Ectodermal cell (in vitro differentiated cells): ENCODE results near the gene STX4.

Source experiments
- H3K27ac ChIP-seq: 2 replicates; pipeline ENCODE4 v1.7.0; 2013; ENCODE audit warnings: mild to moderate bottlenecking, low read depth, low read length; ENCODE audit not compliant: insufficient read depth, poor library complexity, severe bottlenecking
- H3K27me3 ChIP-seq: 2 replicates; pipeline ENCODE4 v1.7.0; 2013; ENCODE audit warnings: mild to moderate bottlenecking, low read length; ENCODE audit not compliant: insufficient read depth, control insufficient read depth, poor library complexity, severe bottlenecking
- H3K36me3 ChIP-seq: one replicate; pipeline ENCODE4 v1.7.0; 2013; ENCODE audit warnings: low read length; ENCODE audit not compliant: control insufficient read depth, insufficient read depth
- H3K4me1 ChIP-seq: one replicate; pipeline ENCODE4 v1.7.0; 2013; ENCODE audit warnings: low read length; ENCODE audit not compliant: control insufficient read depth, insufficient read depth
- H3K4me3 ChIP-seq: 2 replicates; pipeline ENCODE4 v1.7.0; 2013; ENCODE audit warnings: low read depth, low read length, control low read depth; ENCODE audit not compliant: insufficient read depth
- H3K9me3 ChIP-seq: 2 replicates; pipeline ENCODE4 v1.7.0; 2013; ENCODE audit warnings: mild to moderate bottlenecking, low read length, moderate library complexity; ENCODE audit not compliant: control insufficient read depth
- WGBS, 2 experiments: methylation state at CpG; one replicate each; pipeline ENCODE4 v1.1.7; 2013; ENCODE audit warnings: missing lambda C conversion rate in 2 of 2; 5-methylcytosine and 5-hydroxymethylcytosine counted together

STX4 gene

DNA sequence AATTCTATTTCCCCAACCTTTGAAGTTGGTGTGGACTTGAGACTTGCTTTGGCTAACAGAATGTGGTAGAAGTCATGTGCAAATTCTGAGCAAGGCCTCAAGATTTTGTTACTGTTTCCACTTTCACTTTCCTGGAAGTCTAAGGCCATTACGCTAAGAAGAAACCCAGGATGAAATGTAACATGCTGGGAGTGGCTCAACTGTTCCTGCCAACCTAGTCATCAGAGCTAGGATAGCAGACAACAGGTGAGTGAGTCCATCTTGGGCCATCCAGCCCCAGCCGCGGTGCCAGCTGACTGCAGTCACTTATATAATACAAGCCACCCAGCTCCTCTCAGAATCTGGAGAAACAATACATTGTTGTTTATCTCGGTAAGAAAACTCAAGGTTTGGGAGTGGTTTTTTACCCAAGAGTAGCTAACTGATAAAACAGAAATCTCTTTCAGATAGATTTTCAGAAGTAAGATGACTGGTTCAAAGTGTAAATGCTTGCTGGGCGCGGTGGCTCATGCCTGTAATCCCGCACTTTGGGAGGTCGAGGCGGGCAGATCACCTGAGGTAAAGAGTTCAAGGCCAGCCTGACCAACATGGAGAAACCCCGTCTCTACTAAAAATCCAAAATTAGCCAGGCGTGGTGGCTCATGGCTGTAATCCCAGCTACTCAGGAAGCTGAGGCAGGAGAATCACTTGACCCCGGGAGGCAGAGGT lies 10.7 kb upstream of the STX4 start:
- Histone ChIP-seq H3K27ac (no peak overlapping the region), H3K9me3 (no peaks in the 10 kb centered on the region)
- 86% methylated on average over 12 of the region's 12 CpGs for WGBS, 2 experiments

GRCh38 chr16:31023252-31023602 lies 10.1 kb upstream of the STX4 start:
- H3K27me3 ChIP-seq = no peaks in the 10 kb centered on the region
- H3K4me1 ChIP-seq = no peaks in the 10 kb centered on the region
- no peaks in the 10 kb centered on the region for H3K9me3 ChIP-seq
- WGBS, 2 experiments = 93 to 94% methylated on average over 2 to 4 of the region's 4 CpGs
- no peaks in the 10 kb centered on the region for H3K36me3 ChIP-seq
- H3K4me3 ChIP-seq = no peak overlapping the region
- H3K27ac ChIP-seq = no peak overlapping the region

More for the DNA sequence above, 10.7 kb upstream of the STX4 start:
- Histone ChIP-seq H3K4me3 (no peak overlapping the region), H3K27me3 (no peaks in the 10 kb centered on the region), H3K4me1 (no peaks in the 10 kb centered on the region), H3K36me3 (no peaks in the 10 kb centered on the region)

DNA sequence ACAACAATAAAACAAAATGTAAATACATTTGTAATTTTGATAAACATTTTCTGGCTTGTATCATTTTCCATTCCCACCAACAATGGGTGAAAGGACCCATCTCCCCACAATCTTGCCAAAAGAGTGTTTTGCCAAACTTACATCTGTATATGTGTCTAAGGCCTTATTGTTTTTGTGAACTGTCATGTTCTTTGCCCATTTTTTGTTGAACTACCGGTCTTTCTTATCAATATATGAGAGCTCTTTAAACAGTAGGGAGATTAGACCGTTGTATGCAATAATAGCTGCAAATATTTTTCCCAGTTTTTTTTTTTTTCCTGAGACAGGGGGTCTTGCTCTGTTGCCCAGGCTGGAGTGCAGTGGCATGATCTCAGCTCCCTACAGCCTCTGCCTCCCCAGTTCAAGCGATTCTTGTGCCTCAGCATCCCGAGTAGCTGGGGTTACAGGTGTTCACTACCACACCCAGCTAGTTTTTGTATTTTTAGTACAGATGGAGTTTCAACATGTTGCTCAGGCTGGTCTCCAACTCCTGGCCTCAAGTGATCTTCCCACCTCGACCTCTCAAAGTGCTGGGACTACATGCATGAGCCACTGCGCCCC lies 9.6 kb upstream of the STX4 start:
- Histone ChIP-seq H3K9me3 (no peaks in the 10 kb centered on the region), H3K4me1 (no peaks in the 10 kb centered on the region), H3K36me3 (no peaks in the 10 kb centered on the region), H3K27me3 (no peaks in the 10 kb centered on the region), H3K27ac (no peak overlapping the region), H3K4me3 (no peak overlapping the region)
- WGBS, 2 experiments = 86% methylated on average over 6 of the region's 6 CpGs

DNA sequence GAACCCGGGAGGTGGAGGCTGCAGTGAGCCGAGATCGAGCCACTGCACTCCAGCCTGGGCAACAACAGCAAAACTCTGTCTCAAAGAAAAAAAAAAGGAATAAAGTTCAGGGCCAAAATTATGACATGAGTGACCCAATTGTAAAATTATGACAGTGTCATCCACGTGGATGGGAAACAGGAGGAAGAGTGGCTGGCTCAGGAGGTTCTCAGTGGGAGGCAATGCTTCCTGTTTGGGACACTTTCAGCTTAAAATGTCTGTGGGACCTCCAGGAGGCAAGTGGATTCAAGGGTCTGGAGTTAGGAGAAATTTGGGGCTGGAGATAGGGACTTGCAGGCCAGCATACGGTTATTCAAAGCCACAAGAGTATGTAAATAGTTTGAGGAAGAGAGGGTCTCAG lies 8.0 kb upstream of the STX4 start:
- 83 to 86% methylated on average over 5 of the region's 5 CpGs for WGBS, 2 experiments
- Histone ChIP-seq H3K27ac (no peak overlapping the region), H3K9me3 (no peaks in the 10 kb centered on the region), H3K4me3 (no peak overlapping the region), H3K27me3 (no peaks in the 10 kb centered on the region), H3K36me3 (no peaks in the 10 kb centered on the region), H3K4me1 (no peaks in the 10 kb centered on the region)

DNA sequence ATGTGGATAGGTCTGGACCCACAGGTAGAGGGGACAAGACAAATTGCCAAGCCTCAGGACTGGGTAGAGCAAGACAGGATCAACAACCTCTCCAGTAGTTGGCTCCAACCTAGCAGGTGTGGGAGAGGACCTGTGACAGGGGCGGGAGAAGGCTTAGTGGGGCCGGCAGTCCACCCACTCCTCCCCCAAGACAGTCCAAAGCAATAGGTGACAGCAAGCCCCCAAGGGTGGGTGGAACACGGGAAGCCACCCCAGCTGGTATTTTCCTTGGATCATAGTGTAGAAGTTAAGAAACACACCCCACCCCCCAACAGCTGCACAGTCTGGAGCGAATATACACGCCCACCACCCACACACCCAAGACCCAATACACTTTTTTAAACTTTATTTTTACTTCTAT lies 4.1 kb upstream of the STX4 start:
- no peaks in the 10 kb centered on the region for H3K27me3 ChIP-seq
- H3K4me3 ChIP-seq = no peak overlapping the region
- H3K27ac ChIP-seq = no peak overlapping the region
- H3K4me1 ChIP-seq = no peaks in the 10 kb centered on the region
- 83 to 89% methylated on average over 3 of the region's 5 CpGs for WGBS, 2 experiments
- no peaks in the 10 kb centered on the region for H3K36me3 ChIP-seq
- H3K9me3 ChIP-seq = no peaks in the 10 kb centered on the region

- Histone ChIP-seq H3K4me3 (no peak overlapping the region), H3K27ac (no peak overlapping the region), H3K9me3 (no peaks in the 10 kb centered on the region), H3K36me3 (no peaks in the 10 kb centered on the region), H3K4me1 (no peaks in the 10 kb centered on the region), H3K27me3 (no peaks in the 10 kb centered on the region)
- WGBS, 2 experiments = 78 to 83% methylated on average over 3 to 4 of the region's 4 CpGs
Measured at GRCh38 chr16:31031276-31031675, 2.1 kb upstream of the STX4 start.

DNA sequence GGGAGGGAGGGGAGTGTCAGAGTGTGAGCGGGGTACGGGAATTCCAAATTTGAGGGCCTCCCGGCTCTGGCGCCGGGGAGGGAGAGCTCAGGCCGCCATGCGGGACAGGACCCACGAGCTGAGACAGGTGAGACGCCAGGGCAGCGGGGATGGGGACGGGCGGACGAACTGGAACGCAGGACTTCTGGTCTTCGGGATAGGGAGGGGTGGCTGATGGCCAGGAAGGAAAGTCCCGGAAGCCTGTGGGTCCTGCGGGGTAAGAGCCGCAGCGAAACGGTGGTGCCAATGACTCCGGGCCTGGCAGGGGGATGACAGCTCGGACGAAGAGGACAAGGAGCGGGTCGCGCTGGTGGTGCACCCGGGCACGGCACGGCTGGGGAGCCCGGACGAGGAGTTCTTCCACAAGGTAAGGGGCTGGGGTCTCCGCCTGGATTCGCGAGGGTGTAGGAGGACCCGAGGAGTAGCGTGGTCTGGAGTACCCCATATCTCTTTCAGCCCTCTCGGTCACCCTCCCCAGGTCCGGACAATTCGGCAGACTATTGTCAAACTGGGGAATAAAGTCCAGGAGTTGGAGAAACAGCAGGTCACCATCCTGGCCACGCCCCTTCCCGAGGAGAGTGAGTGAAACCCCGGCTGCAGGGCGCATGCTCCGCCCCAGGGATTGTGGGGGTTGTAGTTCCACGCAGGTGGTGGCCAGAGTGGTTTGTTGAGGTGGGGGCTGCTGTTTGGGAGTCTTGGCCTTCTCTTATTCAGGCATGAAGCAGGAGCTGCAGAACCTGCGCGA lies 543 bp downstream of the STX4 start:
- no peak overlapping the region for H3K27ac ChIP-seq
- 1 to 2% methylated on average over 47 of the region's 47 CpGs for WGBS, 2 experiments
- no peaks in the 10 kb centered on the region for H3K27me3 ChIP-seq
- no peaks in the 10 kb centered on the region for H3K9me3 ChIP-seq
- H3K4me3 ChIP-seq = peak overlapping the region; percentile 98
- H3K4me1 ChIP-seq = no peaks in the 10 kb centered on the region
- H3K36me3 ChIP-seq = no peaks in the 10 kb centered on the region

- 72 to 83% methylated on average over 2 of the region's 2 CpGs for WGBS, 2 experiments
Measured at GRCh38 chr16:31036691-31037090, 3.3 kb downstream of the STX4 start.

DNA sequence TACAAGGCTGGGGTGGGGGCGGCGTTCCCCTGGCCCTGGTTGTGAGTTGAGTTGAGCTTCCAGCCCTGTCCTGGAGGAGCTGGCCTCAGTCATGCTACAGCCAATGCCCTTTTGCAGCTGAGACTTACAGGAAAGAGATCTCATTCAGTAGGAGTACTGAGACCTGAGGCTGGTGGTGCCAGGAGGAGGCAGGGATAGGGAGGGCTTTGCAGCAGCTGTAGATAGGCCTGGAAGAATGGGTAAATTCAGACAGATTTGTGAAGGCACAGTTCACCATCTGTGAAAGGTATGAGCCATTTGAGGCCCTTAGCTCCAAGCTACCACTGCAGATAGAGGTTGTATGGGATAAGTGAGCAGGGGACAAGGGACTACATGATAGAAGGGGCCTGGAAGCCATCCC lies 5.6 kb downstream of the STX4 start:
- WGBS, 2 experiments = 99 to 100% methylated on average over 2 of the region's 2 CpGs
- Histone ChIP-seq H3K4me3 (no peak overlapping the region), H3K27me3 (no peaks in the 10 kb centered on the region), H3K4me1 (no peaks in the 10 kb centered on the region), H3K9me3 (no peaks in the 10 kb centered on the region), H3K36me3 (no peaks in the 10 kb centered on the region), H3K27ac (no peak overlapping the region)

More at GRCh38 chr16:31036691-31037090, 3.3 kb downstream of the STX4 start:
- Histone ChIP-seq H3K9me3 (no peaks in the 10 kb centered on the region), H3K27me3 (no peaks in the 10 kb centered on the region), H3K36me3 (no peaks in the 10 kb centered on the region), H3K4me3 (no peak overlapping the region), H3K4me1 (no peaks in the 10 kb centered on the region), H3K27ac (no peak overlapping the region)

DNA sequence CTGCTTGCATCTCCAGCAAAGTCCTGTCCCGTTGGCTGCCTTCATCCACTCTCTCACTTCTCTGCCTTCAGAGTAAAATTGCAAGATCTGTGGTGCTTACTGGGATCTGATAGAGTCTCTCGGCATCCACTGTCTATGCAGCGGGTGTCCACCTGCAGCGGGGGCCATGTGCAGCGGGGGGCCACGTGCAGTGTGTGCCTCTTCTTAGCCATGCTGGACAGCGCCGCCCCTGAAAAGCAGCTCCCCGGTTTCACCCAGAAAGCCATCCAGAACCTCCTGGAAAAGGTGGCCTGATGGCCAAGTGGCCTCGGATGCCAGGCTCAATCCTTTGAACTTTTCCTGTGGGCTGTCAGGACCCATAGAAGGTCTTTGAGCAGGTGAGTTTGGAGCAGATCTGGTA lies 9.5 kb downstream of the STX4 start:
- Histone ChIP-seq H3K4me3 (no peak overlapping the region), H3K4me1 (no peaks in the 10 kb centered on the region), H3K36me3 (no peaks in the 10 kb centered on the region), H3K9me3 (no peaks in the 10 kb centered on the region), H3K27me3 (no peaks in the 10 kb centered on the region), H3K27ac (no peak overlapping the region)
- WGBS, 2 experiments = 93 to 95% methylated on average over 10 of the region's 10 CpGs
